Adrenal gland (tissue), 12 donors: ENCODE results near the gene AKT3. TPM values are rescaled to one million over a fixed set of nuclear protein-coding genes. Genes with fewer than 3 reads are reported as not detected.
"Not testable (repeated sequence)": the region's sequence is repeated elsewhere in the genome, so short reads cannot be mapped to it uniquely, and the experiment has no call there.

Experiments
- DNase-seq, 7 donors: peaks; one replicate each; pipeline ENCODE4 v3.0.0-alpha.2; 2019 to 2020
- H3K27ac ChIP-seq, 5 donors: fragments of 200-600 bp; sonication (generic) in 4 of 5; 1 replicate in 3 of 5; 2 replicates in 2 of 5; pipeline versions ENCODE4 v1.5.1 to v1.8.0; 2016 to 2020; ENCODE audit warnings: mild to moderate bottlenecking in 1 of 5
- H3K27me3 ChIP-seq: fragments of 200-600 bp; 2 replicates; pipeline ENCODE4 v1.8.0; 2021
- H3K36me3 ChIP-seq, 2 donors: fragments of 200-600 bp; replicated peaks in 1 of 2; 1 replicate in 1 of 2; 2 replicates in 1 of 2; pipeline versions ENCODE4 v1.5.1 to v1.8.0; 2018 to 2022
- H3K4me1 ChIP-seq, 2 donors: fragments of 200-600 bp; replicated peaks in 1 of 2; 1 replicate in 1 of 2; 2 replicates in 1 of 2; pipeline versions ENCODE4 v1.5.1 to v1.8.0; 2018 to 2021
- H3K4me3 ChIP-seq, 4 donors: fragments of 200-600 bp; sonication (generic) in 3 of 4; one replicate each; pipeline ENCODE4 v1.5.1; 2016 to 2018
- H3K9me3 ChIP-seq, 3 donors: fragments of 200-600 bp; sonication (generic) in 1 of 3; replicated peaks in 1 of 3; 1 replicate in 2 of 3; 2 replicates in 1 of 3; pipeline versions ENCODE4 v1.5.1 to v1.8.0; 2016 to 2021
- POLR2A ChIP-seq, 2 donors: fragments of 450-650 bp; IDR thresholded peaks; one replicate each; pipeline ENCODE4 v1.6.1; 2017; ENCODE audit warnings: antibody characterized with exemption in 2 of 2, mild to moderate bottlenecking in 2 of 2, moderate library complexity in 1 of 2
- WGBS, 4 donors: extraction: QIAGEN DNeasy Blood & Tissue Kit in 2 of 4; methylation state at CpG; one replicate each; pipeline versions ENCODE4 v1.1.5 to v1.1.7; 2013 to 2017; 5-methylcytosine and 5-hydroxymethylcytosine counted together
- intact Hi-C, 2 donors: fragments of 100-400 bp; cut with DNase I; formaldehyde crosslinking; loops; one replicate each; pipeline versions ENCODE4 v1.14.1 to v1.15.0; 2022 to 2023
- polyA plus RNA-seq, 3 donors: library from polyadenylated mRNA; stranded (reverse); fragments of 200-250 nt in 2 of 3; fragments of 350-450 nt in 1 of 3; fragmentation: Illumina TruSeq in 1 of 3; extraction: RNeasy Lipid Tissue Mini Kit (QIAGEN cat#74804) in 1 of 3; gene quantifications; one replicate each; pipeline ENCODE4 v1.2.3, GENCODE V29; 2013 to 2014
- total RNA-seq, 9 donors: library from RNA; depleted of rRNA in 4 of 9; stranded (reverse); fragments of >200 nt in 4 of 9; fragments of 120-200 nt in 1 of 9; fragmentation: NEBNext Ultra II Directional in 1 of 9; extraction: Animal tissue kit (Norgen Biotek cat#: 25700) in 1 of 9; gene quantifications; one replicate each; pipeline versions ENCODE4 v1.1.0 to v1.2.4, GENCODE V29; 2013 to 2023
- TF ChIP-seq, protein P1 (sequence below), 6 experiments: fragments of 450-650 bp in 4 of 6; fragments of 200-600 bp in 2 of 6; sonication (generic) in 1 of 6; IDR thresholded peaks; 1 replicate in 5 of 6; 2 replicates in 1 of 6; pipeline versions ENCODE4 v1.5.1 to v1.8.0; 2016 to 2021; ENCODE audit warnings: antibody characterized with exemption in 6 of 6, mild to moderate bottlenecking in 2 of 6, moderate library complexity in 1 of 6
- donor health status: healthy with polysubstance abuse.
- donor health status: Bipolar disorder and iron deficiency.
- donor health status: DM: yes; HTN: yes; CAD: no.
- donor health status: DM: no; HTN: no; CAD: no.
- donor health status: DM: no; HTN: no; CAD: no.
- donor health status: DM: yes; HTN: yes; CAD: no.

AKT3 gene
- total and polyA plus RNA-seq, 12 donors: 11.4 to 82.3 (median 32.4) TPM

GRCh38 chr1:243596431-243597062 is 253.5 kb downstream of the AKT3 start:
- Histone ChIP-seq H3K9me3 (peaks cover 0 to 4% (median 0%) of the 10 kb centered on the region in 3 donors), H3K27ac (no peak overlapping the region), H3K4me1 (no peaks in the 10 kb centered on the region), H3K4me3 (no peak overlapping the region), H3K27me3 (no peaks in the 10 kb centered on the region), H3K36me3 (no peaks in the 10 kb centered on the region)
- TF ChIP-seq, protein P1, sequence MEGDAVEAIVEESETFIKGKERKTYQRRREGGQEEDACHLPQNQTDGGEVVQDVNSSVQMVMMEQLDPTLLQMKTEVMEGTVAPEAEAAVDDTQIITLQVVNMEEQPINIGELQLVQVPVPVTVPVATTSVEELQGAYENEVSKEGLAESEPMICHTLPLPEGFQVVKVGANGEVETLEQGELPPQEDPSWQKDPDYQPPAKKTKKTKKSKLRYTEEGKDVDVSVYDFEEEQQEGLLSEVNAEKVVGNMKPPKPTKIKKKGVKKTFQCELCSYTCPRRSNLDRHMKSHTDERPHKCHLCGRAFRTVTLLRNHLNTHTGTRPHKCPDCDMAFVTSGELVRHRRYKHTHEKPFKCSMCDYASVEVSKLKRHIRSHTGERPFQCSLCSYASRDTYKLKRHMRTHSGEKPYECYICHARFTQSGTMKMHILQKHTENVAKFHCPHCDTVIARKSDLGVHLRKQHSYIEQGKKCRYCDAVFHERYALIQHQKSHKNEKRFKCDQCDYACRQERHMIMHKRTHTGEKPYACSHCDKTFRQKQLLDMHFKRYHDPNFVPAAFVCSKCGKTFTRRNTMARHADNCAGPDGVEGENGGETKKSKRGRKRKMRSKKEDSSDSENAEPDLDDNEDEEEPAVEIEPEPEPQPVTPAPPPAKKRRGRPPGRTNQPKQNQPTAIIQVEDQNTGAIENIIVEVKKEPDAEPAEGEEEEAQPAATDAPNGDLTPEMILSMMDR (IDR thresholded peaks at IDR 0.05): no peak
- no peak for TF ChIP-seq POLR2A (IDR thresholded peaks at IDR 0.05)
- DNase-seq: no peak
- WGBS, 4 donors: 84 to 89% (median 85%) methylated on average over 6 of the region's 6 CpGs
- intact Hi-C loops: no loop called here

- Histone ChIP-seq H3K36me3 (no peaks in the 10 kb centered on the region), H3K9me3 (no peaks in the 10 kb centered on the region), H3K4me1 (no peaks in the 10 kb centered on the region), H3K27me3 (no peaks in the 10 kb centered on the region), H3K27ac (no peak overlapping the region), H3K4me3 (no peak overlapping the region)
- WGBS, 4 donors: 89 to 93% (median 90%) methylated on average over 7 of the region's 7 CpGs
- intact Hi-C loops: no loop called here
- TF ChIP-seq, protein P1 (IDR thresholded peaks at IDR 0.05): no peak
- TF ChIP-seq POLR2A (IDR thresholded peaks at IDR 0.05): no peak
- DNase-seq: no peak
These were observed 254.4 kb downstream of the AKT3 start for GRCh38 chr1:243595527-243596210.

GRCh38 chr1:243594455-243594854 is 255.6 kb downstream of the AKT3 start:
- Histone ChIP-seq H3K27me3 (no peaks in the 10 kb centered on the region), H3K4me3 (no peak overlapping the region), H3K27ac (no peak overlapping the region), H3K9me3 (no peaks in the 10 kb centered on the region), H3K36me3 (no peaks in the 10 kb centered on the region), H3K4me1 (no peaks in the 10 kb centered on the region)
- DNase-seq: no peak
- TF ChIP-seq, protein P1 (IDR thresholded peaks at IDR 0.05): no peak
- TF ChIP-seq POLR2A (IDR thresholded peaks at IDR 0.05): no peak
- intact Hi-C loops: no loop called here
- WGBS, 4 donors: 92 to 100% (median 98%) methylated on average over 2 of the region's 2 CpGs

GRCh38 chr1:243589286-243589685 is 260.8 kb downstream of the AKT3 start:
- H3K9me3 ChIP-seq, H3K27ac ChIP-seq, H3K36me3 ChIP-seq, H3K27me3 ChIP-seq, H3K4me3 ChIP-seq, DNase-seq, H3K4me1 ChIP-seq, intact Hi-C loops: not testable (repeated sequence)
- 87 to 94% (median 93%) methylated on average over 3 of the region's 3 CpGs for WGBS, 4 donors
